K562 (cell line): Measurements from ENCODE around the gene GPRIN1. TPM values are rescaled to one million over a fixed set of nuclear protein-coding genes. Genes with fewer than 3 reads are reported as not detected.

Source experiments
- CEBPG ChIP-seq, 3 experiments: fragments of 200-800 bp in 1 of 3; sonication (Bioruptor generic) in 1 of 3; sonication (generic) in 1 of 3; formaldehyde crosslinking in 1 of 3; IDR thresholded peaks in 2 of 3; conservative IDR thresholded peaks in 1 of 3; 2 replicates each; pipeline versions ENCODE4 v1.6.1 to v1.8.0; 2016 to 2022; ENCODE audit warnings: missing compliant biosample characterization in 2 of 3, missing genetic modification characterization in 2 of 3, mild to moderate bottlenecking in 1 of 3, missing genetic modification reagents in 1 of 3
- CHCHD3 ChIP-seq: fragments of 250-450 bp; sonication (Bioruptor Pico); IDR thresholded peaks from 2 replicates; pipeline ENCODE4 v2.1.2; 2022; ENCODE audit warnings: mild to moderate bottlenecking
- CHD2 ChIP-seq: IDR thresholded peaks from 2 replicates; pipeline ENCODE4 v1.6.1; 2011; ENCODE audit warnings: low read depth, low read length
- FOSL1 ChIP-seq: fragments of 200-800 bp; sonication (Bioruptor generic); conservative IDR thresholded peaks from 2 replicates; pipeline ENCODE4 v1.6.1; 2016; ENCODE audit warnings: missing genetic modification characterization, missing compliant biosample characterization
- MTA2 ChIP-seq: fragments of 450-650 bp; IDR thresholded peaks from 2 replicates; pipeline ENCODE4 v1.6.1; 2016; ENCODE audit warnings: low read depth
- PHF20 ChIP-seq: fragments of 450-650 bp; IDR thresholded peaks from 2 replicates; pipeline ENCODE4 v1.6.1; 2018; ENCODE audit not compliant: partially characterized antibody
- SIX5 ChIP-seq, 2 experiments: IDR thresholded peaks; 2 replicates each; pipeline ENCODE4 v1.6.1; 2011; ENCODE audit warnings: low read length in 2 of 2, borderline replicate concordance in 1 of 2, low read depth in 1 of 2, mild to moderate bottlenecking in 1 of 2, moderate library complexity in 1 of 2; ENCODE audit not compliant: insufficient read depth in 1 of 2
- SMAD1 ChIP-seq: fragments of 150-350 bp; IDR thresholded peaks from 2 replicates; pipeline ENCODE4 v1.6.1; 2014; ENCODE audit warnings: low read length, low read depth; ENCODE audit not compliant: partially characterized antibody
- SPI1 ChIP-seq: IDR thresholded peaks from 2 replicates; pipeline ENCODE4 v1.6.1; 2011; ENCODE audit warnings: low read depth, low read length, control low read depth, borderline replicate concordance
- TCF3 ChIP-seq: sonication (generic); formaldehyde crosslinking; IDR thresholded peaks from 2 replicates; pipeline ENCODE4 v1.4.0; 2020; ENCODE audit warnings: mild to moderate bottlenecking, missing genetic modification reagents
- ZNF239 ChIP-seq: fragments of 250-450 bp; sonication (Bioruptor Pico); IDR thresholded peaks from 2 replicates; pipeline ENCODE4 v1.4.0; 2020; ENCODE audit warnings: mild to moderate bottlenecking
- ZNF561 ChIP-seq: fragments of 450-650 bp; formaldehyde crosslinking; conservative IDR thresholded peaks from 2 replicates; pipeline ENCODE4 v1.4.0; 2020; ENCODE audit warnings: mild to moderate bottlenecking, moderate library complexity
- polyA plus RNA-seq, 8 experiments: library from polyadenylated mRNA; depleted of rRNA in 4 of 8; stranded (reverse) in 5 of 8; unstranded in 3 of 8; fragments of >200 nt; fragmentation: Nextera tagmentation in 2 of 8; fragmentation: Illumina TruSeq in 1 of 8; extraction: Ambion mirVana in 2 of 8; extraction: Trizol in 1 of 8; gene quantifications; 2 replicates each; pipeline versions ENCODE4 v1.2.1 to v1.2.3, GENCODE V29; 2011 to 2014; ENCODE audit warnings: inconsistent platforms in 1 of 8, missing spikeins in 1 of 8
- total RNA-seq, 7 experiments: library from RNA; depleted of rRNA in 6 of 7; stranded (reverse); fragments of >200 nt in 6 of 7; fragmentation: Illumina TruSeq in 2 of 7; extraction: Trizol in 2 of 7; gene quantifications; 2 replicates each; pipeline versions ENCODE4 v1.2.1 to v1.2.3, GENCODE V29; 2011 to 2021; ENCODE audit warnings: low replicate concordance in 1 of 7
- TF ChIP-seq, protein P1 (sequence below), 2 experiments: fragments of 450-650 bp in 1 of 2; sonication (generic) in 1 of 2; formaldehyde crosslinking in 1 of 2; IDR thresholded peaks in 1 of 2; conservative IDR thresholded peaks in 1 of 2; 2 replicates each; pipeline versions ENCODE4 v1.6.1 to v1.8.1; 2016 to 2023; ENCODE audit warnings: mild to moderate bottlenecking in 2 of 2, moderate library complexity in 2 of 2, inconsistent platforms in 1 of 2, missing genetic modification reagents in 1 of 2
- TF ChIP-seq, protein P2 (sequence below): sonication (generic); formaldehyde crosslinking; IDR thresholded peaks from 2 replicates; pipeline ENCODE4 v1.8.1; 2023; ENCODE audit warnings: mild to moderate bottlenecking, missing genetic modification reagents
- TF ChIP-seq, protein P3 (sequence below): fragments of 200-800 bp; sonication (Bioruptor generic); IDR thresholded peaks from 2 replicates; pipeline ENCODE4 v1.6.1; 2017; ENCODE audit warnings: missing genetic modification characterization, missing compliant biosample characterization
- TF ChIP-seq, protein P4 (sequence below): fragments of 200-800 bp; sonication (Bioruptor generic); IDR thresholded peaks from 2 replicates; pipeline ENCODE4 v1.6.1; 2017; ENCODE audit warnings: missing genetic modification characterization, missing compliant biosample characterization
- TF ChIP-seq, protein P5 (sequence below): sonication (generic); formaldehyde crosslinking; IDR thresholded peaks from 2 replicates; pipeline ENCODE4 v1.8.1; 2023; ENCODE audit warnings: mild to moderate bottlenecking, missing genetic modification reagents

Gene GPRIN1
- total and polyA plus RNA-seq, 9 of the 15 experiments (the other 6 are each of a cell fraction or from before 2014, with no cell fraction given): 0.15 to 11.6 (median 4.4) TPM

DNA sequence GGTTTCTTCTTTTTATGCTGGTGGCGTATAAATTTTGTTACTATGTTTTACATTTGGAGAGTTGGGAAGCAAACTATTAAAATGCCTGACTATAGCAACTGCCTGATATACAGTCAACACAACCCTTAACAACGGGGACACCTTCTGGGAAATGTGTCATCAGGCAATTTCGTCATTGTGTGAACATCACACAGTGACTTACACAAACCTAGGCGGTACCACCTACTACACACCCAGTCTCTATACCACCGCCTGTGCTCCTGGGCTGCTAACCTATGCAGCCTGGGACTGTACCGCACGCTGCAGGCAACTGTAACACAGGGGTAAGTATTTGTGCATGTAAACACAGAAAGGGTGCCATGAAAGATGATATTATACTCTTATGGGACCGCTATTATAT lies 62.2 kb downstream of the GPRIN1 start (continued):
- TF ChIP-seq TCF3 (no peak), CHD2 (no peak), PHF20 (no peak), SMAD1 (no peak), MTA2 (no peak), ZNF239 (CRISPR knock-in tag) (no peak), FOSL1 (tag) (0 out of 2 replicates have a peak, but pooled peaks have one; percentile 16), ZNF561 (CRISPR knock-in tag) (no peak), SPI1 (no peak), SIX5 (IDR thresholded peaks at IDR 0.05; ENCODE audit: borderline replicate concordance in 1 of 2, insufficient read depth in 1 of 2, low read depth in 1 of 2, low read length in 2 of 2) (no peak), CEBPG (CRISPR knock-in tag; IDR thresholded peaks at IDR 0.05) (no peak), CEBPG (tag; conservative IDR thresholded peaks at IDR 0.05 in 1 of 2, IDR thresholded peaks at IDR 0.05 in 1 of 2) (0 out of 4 replicates have a peak, but pooled peaks of 1 of the 2 experiments have one; percentile 16), CHCHD3 (CRISPR knock-in tag) (no peak)
- TF ChIP-seq, protein P1, sequence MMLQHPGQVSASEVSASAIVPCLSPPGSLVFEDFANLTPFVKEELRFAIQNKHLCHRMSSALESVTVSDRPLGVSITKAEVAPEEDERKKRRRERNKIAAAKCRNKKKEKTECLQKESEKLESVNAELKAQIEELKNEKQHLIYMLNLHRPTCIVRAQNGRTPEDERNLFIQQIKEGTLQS (IDR thresholded peaks at IDR 0.05): peak; percentile 54; the same call in 1 of the 2 replicates
- TF ChIP-seq, protein P1 (CRISPR knock-in tag; conservative IDR thresholded peaks at IDR 0.05): no peak
- TF ChIP-seq, protein P2, sequence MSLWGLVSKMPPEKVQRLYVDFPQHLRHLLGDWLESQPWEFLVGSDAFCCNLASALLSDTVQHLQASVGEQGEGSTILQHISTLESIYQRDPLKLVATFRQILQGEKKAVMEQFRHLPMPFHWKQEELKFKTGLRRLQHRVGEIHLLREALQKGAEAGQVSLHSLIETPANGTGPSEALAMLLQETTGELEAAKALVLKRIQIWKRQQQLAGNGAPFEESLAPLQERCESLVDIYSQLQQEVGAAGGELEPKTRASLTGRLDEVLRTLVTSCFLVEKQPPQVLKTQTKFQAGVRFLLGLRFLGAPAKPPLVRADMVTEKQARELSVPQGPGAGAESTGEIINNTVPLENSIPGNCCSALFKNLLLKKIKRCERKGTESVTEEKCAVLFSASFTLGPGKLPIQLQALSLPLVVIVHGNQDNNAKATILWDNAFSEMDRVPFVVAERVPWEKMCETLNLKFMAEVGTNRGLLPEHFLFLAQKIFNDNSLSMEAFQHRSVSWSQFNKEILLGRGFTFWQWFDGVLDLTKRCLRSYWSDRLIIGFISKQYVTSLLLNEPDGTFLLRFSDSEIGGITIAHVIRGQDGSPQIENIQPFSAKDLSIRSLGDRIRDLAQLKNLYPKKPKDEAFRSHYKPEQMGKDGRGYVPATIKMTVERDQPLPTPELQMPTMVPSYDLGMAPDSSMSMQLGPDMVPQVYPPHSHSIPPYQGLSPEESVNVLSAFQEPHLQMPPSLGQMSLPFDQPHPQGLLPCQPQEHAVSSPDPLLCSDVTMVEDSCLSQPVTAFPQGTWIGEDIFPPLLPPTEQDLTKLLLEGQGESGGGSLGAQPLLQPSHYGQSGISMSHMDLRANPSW: no peak
- TF ChIP-seq, protein P3, sequence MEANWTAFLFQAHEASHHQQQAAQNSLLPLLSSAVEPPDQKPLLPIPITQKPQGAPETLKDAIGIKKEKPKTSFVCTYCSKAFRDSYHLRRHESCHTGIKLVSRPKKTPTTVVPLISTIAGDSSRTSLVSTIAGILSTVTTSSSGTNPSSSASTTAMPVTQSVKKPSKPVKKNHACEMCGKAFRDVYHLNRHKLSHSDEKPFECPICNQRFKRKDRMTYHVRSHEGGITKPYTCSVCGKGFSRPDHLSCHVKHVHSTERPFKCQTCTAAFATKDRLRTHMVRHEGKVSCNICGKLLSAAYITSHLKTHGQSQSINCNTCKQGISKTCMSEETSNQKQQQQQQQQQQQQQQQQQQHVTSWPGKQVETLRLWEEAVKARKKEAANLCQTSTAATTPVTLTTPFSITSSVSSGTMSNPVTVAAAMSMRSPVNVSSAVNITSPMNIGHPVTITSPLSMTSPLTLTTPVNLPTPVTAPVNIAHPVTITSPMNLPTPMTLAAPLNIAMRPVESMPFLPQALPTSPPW (CRISPR knock-in tag): no peak
- TF ChIP-seq, protein P4, sequence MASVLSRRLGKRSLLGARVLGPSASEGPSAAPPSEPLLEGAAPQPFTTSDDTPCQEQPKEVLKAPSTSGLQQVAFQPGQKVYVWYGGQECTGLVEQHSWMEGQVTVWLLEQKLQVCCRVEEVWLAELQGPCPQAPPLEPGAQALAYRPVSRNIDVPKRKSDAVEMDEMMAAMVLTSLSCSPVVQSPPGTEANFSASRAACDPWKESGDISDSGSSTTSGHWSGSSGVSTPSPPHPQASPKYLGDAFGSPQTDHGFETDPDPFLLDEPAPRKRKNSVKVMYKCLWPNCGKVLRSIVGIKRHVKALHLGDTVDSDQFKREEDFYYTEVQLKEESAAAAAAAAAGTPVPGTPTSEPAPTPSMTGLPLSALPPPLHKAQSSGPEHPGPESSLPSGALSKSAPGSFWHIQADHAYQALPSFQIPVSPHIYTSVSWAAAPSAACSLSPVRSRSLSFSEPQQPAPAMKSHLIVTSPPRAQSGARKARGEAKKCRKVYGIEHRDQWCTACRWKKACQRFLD (CRISPR knock-in tag): no peak
- TF ChIP-seq, protein P5, sequence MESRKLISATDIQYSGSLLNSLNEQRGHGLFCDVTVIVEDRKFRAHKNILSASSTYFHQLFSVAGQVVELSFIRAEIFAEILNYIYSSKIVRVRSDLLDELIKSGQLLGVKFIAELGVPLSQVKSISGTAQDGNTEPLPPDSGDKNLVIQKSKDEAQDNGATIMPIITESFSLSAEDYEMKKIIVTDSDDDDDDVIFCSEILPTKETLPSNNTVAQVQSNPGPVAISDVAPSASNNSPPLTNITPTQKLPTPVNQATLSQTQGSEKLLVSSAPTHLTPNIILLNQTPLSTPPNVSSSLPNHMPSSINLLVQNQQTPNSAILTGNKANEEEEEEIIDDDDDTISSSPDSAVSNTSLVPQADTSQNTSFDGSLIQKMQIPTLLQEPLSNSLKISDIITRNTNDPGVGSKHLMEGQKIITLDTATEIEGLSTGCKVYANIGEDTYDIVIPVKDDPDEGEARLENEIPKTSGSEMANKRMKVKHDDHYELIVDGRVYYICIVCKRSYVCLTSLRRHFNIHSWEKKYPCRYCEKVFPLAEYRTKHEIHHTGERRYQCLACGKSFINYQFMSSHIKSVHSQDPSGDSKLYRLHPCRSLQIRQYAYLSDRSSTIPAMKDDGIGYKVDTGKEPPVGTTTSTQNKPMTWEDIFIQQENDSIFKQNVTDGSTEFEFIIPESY (CRISPR knock-in tag): 0 out of 2 replicates have a peak, but pooled peaks have one; percentile 47
